Measurements from ENCODE around the gene RTN4R.
"Not testable (repeated sequence)": the region's sequence is repeated elsewhere in the genome, so short reads cannot be mapped to it uniquely, and the experiment has no call there.

The RTN4R gene

GRCh38 chr22:20268279-20269012 is at the start of gene RTN4R:
TSS of gene RTN4R (minus strand) at chr22:20268318. CDS start at chr22:20268092, 226 bp downstream.
- DNase-seq (ENCODE audit: low read depth), result no peak

- DNase-seq (ENCODE audit: low read depth), result not testable (repeated sequence)
Measured at GRCh38 chr22:20317402-20318042, 49.4 kb upstream of the RTN4R start.

DNA sequence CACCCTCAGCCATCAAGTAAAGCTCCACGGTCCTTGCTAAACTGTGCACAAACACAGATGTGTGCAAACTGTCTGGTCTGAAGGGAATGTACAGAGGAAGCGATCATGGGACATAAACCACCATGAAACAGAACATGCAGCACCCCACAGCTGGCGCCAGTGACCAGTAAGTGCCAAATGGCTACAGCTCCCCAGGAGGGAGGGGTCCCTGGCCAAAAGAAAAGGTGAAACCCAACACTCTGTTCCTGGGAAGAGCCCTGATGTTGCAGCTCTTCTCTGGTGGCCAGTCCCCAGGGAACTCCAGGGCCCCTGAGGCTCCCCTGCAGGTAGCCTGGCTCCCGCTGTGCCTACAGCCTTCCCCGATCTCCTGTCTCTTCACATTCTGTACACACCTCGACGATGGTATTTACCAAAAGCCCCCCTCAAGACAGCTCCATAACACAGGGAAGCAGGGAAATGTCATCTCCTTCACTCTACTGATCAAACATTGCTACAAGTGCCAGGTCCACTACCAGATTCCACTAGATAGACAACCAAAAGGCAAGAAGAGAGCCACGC is 48.8 kb upstream of the RTN4R start:
- DNase-seq (ENCODE audit: low read depth), result no peak

GRCh38 chr22:20316217-20316843 is 48.2 kb upstream of the RTN4R start:
- no peak for DNase-seq (ENCODE audit: low read depth)

GRCh38 chr22:20315337-20316216 is 47.5 kb upstream of the RTN4R start:
- no peak for DNase-seq (ENCODE audit: low read depth)

GRCh38 chr22:20314741-20315336 is 46.7 kb upstream of the RTN4R start:
- DNase-seq (ENCODE audit: low read depth), result not testable (repeated sequence)

DNA sequence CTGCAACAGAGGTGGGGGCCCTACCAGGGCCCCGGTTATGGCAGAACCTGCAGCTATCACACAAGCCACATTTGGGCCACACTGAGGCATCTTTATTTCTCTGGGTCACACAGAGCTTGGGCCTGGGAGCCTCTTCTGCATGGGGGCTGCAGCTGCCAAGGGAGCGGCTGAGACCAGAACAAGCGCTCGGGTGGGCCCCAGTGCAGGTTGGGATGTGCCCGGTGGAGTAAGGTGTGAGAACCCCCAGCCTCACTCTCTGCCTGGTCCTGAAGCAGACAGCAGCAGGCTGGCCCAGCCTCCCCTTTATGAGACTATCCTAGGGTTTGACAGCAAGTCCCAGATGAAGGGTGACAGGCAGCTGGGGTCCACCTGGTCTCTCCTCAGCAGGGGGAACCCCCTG is 46.1 kb upstream of the RTN4R start:
- not testable (repeated sequence) for DNase-seq (ENCODE audit: low read depth)

DNA sequence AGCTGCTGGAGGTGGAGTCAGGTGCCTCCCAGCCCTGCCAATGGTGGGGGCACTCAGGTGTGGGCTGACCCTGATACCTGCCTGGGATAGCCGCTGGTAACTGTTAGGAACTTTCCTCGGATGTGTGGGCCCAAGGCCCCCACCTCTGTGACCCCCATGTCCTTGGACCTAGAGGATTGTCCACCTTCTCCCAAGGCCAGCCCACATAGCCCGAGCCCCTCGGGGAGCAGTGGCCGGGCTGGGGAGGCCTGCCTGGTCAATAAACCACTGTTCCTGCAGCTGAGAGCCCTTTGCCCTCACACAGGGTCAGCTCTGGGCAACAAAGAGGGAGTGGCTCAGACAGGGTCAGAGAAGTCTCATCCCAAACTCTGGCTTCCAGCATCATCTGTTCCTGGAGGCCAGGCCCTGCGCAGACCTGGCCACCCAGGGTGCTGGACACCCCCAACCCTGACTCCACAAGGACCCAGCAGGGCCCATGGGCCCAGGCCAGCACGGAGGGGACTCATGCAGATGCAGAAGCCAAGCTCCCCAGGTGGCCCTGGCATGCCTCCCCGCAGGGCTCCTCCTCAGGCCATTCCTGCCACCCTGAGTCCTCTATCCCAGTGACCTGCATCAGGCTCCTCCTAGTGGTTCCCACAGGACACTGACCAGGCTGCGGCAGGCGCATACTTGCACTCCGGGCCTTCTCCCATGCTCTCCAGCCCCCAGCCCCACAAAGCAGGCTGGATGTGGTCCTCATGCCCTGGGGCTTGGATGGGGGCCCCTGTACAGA is 45.4 kb upstream of the RTN4R start:
- not testable (repeated sequence) for DNase-seq (ENCODE audit: low read depth)

DNA sequence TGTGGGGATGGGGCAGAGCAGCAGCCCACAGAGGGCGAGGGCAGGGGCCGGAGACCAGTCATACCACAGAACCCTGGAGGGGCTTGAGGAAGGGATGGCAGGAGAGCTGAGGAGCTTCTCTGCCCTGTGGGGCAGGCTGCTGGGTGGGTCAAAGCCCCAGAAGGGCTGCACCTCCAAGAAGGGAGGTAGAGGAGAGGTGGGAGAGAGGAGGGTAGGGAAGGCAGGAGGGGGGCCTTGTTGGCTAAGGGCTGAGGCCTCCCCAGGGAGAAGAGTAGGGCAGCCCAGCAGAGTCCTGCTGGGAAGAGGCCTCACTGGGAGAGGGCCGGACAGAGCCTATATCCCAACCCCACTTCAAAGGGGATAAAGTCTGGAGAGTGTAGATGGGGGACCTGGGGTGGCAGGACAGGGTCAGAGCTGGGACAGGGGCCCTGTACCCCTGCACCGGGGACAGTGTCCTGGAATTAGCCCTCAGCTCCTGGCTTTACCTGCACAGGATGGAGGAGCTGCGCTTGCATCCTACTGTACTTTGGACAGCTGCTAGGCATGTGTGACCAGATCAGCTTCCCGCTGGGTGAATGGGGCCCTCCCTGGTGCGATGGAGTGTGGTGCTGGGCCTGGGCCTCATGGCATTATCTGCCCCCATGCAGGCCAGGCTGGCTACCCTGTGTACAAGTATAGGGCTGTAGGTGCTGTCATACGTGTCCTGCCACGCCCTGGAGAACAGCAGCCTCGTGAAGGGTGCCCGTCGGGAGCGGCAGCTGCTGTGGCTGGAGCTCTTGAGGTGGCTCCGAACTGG is 44.5 kb upstream of the RTN4R start:
- DNase-seq (ENCODE audit: low read depth), result no peak

- not testable (repeated sequence) for DNase-seq (ENCODE audit: low read depth)
Measured at GRCh38 chr22:20311249-20312062, 43.3 kb upstream of the RTN4R start.

DNA sequence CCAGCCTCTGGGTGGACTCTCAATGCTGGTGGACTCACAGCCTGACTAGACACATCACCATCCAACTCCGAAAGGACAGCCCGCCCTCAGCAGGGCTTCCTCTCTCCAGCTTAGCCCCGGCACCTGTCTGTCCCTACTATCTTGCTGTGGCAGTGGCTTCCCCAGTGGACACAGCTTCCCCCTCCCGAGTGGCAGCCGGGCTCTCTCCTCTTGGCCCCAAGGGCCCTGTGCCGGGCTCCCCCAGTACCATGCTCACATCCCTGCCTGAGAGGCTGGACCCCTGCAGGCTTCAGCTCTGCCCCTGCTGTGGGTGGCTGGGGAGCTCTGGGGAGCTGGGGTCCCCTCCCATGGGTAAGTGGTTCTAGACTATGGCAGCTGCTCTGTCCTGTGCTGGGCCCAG is 42.7 kb upstream of the RTN4R start:
- not testable (repeated sequence) for DNase-seq (ENCODE audit: low read depth)

GRCh38 chr22:20310180-20310579 is 42.1 kb upstream of the RTN4R start:
- not testable (repeated sequence) for DNase-seq (ENCODE audit: low read depth)

DNA sequence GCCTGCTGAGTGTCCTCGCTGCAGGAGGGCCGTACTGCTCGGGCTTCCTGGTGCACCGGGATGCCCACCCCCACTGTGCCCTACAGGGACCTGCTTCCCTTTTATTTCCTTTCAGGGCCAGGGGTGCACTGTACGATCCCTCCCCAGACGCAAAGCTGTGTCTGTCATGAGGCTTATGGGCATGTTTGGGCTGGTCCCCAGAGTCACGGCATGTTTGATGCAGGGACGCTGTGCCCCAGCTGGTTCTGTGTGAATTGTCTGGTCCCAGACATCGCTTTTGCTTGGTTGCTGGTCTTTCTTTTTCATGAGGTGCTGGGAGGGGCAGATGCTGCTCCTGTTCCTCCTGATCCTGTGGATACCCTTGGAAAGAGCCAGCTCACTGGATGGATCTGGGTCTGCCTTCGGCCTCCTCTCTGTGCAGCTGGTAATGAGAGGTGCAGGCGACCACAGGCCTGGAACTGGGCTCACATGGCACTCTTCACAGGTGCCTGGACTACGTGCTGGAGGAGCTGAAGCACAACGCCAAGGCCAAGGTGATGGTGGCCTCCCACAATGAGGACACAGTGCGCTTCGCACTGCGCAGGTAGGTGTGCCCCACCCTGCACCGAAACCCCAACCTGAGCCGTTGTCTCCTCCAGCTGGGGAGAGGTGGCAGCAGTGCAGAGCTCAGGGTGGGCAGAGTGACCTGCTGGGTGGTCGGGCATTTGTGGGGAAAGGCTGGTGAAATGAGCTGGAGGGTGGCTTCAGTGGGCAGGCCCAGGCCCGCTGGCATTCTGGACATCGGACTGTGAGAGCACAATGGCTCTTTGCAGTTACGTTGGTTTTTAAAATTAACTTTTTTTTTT is 40.9 kb upstream of the RTN4R start:
- DNase-seq (ENCODE audit: low read depth), result not testable (repeated sequence)

DNA sequence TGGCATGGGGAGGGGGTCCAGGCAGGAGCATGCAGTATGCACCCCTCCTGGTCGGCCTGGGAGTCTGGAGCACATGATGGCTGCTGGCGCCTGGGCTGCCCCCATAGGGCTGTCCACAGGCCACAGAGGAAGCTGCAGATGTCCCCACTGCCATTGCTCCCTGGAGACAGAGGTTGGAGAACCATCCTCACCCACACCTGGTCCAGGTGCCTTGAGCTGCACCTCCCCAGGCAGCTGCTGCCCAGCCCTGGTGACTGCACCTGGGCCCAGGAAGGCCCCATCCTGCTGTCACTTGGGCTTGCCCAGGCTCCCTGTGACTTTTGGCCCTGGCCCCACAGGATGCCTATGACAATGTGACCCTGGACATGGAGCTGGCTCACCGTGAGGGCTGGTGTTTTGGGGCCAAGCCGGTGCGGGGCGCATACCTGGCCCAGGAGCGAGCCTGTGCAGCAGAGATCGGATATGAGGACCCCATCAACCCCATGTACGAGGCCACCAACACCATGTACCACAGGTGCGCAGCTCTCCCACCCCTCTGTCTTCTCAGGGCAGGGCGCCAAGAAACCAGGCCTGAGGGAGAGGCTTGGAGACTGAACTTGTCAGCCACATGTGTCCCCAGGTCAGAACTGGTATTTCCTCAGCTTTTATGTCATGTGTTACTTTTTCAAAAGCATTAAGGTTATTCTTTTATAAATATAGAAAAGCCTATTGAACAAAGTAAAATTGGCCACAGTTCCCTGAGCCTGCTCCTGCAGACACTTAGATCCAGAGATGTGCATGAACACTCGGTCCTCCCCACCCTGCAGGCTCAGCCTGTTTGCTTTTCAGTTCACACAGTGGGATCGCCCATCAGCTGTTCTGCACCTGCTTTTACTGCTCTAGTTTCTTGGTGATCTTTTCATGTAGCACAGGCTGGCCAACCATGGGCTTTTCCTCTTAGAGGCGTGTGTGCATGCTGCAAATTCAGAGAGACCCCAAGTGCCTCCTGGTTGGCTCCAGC is 39.6 kb upstream of the RTN4R start:
- DNase-seq (ENCODE audit: low read depth), result not testable (repeated sequence)

DNA sequence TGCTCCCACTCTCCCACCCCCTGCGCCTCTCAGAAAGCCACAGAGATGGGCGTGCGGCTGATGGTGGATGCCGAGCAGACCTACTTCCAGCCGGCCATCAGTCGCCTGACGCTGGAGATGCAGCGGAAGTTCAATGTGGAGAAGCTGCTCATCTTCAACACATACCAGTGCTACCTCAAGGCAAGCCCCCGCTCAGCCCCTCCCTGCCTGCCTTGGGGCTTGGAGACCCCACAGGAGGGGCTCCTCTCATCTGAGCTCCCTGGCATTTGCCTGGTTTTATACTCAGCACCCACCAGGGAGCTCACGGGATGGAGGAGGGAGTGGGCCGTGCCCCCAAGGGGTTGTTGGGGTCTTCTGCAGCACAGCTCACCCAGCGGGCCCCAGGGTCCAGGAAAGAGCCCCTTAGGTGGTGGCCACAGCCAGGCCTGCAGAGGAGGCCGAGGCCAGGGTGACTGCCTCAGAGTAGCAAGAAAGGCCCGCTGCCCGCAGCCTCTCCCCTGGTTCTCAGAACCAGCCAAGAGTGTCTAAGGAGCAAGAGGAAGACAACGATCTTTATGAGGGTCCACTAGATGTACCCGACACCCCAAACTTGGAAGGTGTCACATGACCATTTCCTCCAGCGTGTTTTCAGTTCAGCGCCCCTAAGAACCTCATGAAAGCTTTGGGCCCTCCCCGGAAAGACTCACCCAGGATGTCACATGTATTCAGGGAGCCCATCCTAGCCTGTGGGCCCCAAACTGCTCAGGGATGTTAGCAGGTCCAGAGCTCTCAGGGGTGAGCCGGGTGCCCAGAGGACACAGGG is 38.7 kb upstream of the RTN4R start:
- DNase-seq (ENCODE audit: low read depth), result not testable (repeated sequence)

Data from stromal cell of bone marrow (primary cell).